NCI-H2196 treated with DMSO at 0.1 percent for 48 hours (cell line): Measurements from ENCODE around the gene ZDHHC22.
A peak's percentile ranks its signal among the peaks of the same experiment; 100 is the strongest.
"Not testable (repeated sequence)": the region's sequence is repeated elsewhere in the genome, so short reads cannot be mapped to it uniquely, and the experiment has no call there.

ENCODE experiments used
- DNase-seq: peaks from one replicate; lab custom pipeline; 2025; ENCODE audit not compliant: unreplicated experiment; lab: John Stamatoyannopoulos, UW

ZDHHC22 gene, protein sequence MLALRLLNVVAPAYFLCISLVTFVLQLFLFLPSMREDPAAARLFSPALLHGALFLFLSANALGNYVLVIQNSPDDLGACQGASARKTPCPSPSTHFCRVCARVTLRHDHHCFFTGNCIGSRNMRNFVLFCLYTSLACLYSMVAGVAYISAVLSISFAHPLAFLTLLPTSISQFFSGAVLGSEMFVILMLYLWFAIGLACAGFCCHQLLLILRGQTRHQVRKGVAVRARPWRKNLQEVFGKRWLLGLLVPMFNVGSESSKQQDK

DNA sequence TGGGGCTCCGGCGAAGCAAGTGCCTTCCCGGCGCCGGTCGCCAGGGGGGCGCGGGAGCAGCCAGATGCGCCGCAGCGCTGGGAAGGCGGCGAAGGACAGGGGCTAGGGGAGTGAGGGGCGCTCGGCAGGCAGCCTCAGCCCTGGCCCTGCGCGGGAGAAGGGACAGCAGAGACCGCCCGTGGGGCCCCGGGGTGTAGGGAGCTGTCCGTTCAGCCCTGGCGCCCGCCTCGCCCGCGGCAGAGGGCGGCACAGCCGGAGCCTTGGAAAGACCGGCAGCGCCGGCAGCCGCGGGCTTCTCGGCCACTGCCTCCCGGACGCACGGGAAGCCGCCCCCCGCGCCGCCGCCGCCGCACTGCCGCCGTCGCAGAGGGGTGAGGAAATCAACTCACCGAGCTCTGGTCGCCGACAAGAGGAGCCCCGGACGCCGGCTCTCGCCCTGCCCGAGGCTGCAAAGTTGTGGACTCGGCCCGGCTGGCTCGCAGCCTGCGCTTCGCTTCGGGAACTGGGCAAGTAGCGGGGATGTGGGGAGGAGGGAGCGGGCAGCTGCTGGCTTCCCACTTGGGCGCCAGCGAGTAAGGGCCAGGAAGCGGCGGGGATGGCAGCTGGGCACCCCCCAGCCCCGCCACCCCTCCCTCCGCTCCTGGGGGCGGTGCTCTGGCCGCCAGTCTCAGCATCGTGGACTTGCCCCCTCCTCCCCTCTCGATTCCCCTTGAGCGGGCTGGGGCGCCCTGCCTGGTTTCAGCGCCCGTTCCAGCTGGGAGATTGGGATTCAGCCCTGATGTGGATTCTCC lies at the start of gene ZDHHC22:
TSS of gene ZDHHC22 (minus strand) at position 578 of the 791 bp plus-strand sequence. CDS start 2,053 bp downstream, outside the sequence.
- DNase-seq = peak; percentile 60

DNA sequence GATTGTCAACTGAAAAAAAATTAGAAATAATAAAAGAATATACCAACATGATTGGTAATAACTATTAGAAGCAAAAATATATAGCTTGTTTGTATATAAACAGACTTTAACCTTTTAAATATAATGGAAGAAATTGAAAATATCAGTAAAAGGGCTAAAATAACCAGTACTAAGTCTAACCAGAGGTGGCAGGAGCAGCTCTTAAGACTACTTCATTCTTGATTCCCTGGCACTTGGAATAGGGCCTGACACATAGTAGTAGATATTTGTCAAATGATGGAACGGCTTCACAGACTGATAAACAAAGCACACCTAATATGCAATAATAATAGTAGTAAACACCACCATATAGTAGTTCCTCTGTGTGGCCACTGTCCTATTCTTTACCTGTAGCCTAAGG lies 49.4 kb upstream of the ZDHHC22 start:
- DNase-seq = no peak

DNA sequence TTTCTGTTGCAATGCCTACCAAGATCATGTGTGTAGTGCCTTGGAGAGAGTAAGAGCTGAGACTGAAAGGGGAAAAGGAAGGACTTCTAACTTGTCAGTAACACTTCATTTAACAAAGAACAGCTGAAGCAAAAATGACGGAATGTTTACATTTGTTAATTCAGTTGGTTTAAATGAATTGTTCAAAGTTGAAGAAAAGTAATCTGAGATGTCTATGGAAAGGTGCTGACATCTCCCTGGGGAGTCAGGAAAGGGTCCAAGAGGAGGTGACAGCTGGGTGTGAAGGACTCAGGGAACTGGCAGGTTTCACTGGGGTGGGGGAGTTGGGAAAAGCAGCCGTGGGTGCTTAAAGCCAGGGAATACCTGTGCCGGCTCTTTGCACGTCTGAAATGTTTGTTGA lies 47.9 kb upstream of the ZDHHC22 start:
- DNase-seq = no peak

DNA sequence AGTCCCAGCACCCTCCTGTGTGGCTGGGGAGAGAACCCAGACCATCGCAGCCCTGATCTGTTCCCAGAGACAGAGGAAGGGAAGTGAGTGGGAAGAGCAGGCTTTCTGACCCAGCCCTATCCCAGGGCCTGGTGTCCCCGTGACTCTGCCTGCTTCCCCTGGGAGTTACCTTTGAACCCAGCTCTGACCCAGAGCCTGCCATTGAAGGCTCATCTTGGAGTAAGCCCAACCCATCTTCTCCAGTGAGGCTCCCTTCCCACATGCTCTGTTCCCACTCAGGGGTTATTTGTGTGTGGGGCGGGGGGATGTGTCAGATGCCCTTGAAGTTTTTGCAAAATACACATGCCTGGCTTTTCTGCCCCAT lies 46.0 kb upstream of the ZDHHC22 start:
- DNase-seq = no peak

DNA sequence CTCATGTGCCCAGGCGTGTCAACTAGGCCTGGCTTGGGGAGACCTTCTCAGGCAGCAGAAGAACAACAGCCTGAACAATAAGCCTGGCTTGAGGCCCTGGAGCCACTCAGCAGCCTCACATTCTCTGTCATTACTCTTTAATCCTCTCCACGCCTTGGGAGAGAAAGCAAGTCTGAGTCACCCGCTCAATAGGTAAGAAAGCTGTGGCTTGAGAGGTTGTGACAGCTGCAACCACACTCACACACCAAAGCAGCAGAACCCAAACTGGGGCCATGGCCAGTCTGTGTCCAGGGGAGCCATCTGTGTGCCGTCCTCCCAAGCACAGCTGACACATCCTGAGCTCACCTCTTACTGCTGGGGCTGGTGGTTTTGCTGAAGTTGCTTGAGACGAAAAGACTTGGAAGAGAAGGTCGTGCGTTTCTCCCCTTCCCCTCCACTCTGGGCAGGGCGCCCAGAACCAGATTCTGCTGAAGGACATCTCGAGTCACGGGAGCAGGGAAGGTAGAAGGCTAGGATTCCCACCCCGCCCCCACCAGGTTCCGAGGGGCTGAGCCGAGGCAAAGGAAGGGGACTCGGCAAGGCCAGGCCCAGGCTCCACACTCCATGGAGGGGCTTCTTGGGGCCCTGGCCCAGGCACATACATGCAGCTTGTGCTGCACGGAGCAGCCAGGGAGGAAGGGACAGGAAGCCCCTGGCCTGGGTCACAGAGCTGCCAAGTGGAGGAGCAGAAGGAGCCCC lies 45.5 kb upstream of the ZDHHC22 start:
- DNase-seq = peak; percentile 67

DNA sequence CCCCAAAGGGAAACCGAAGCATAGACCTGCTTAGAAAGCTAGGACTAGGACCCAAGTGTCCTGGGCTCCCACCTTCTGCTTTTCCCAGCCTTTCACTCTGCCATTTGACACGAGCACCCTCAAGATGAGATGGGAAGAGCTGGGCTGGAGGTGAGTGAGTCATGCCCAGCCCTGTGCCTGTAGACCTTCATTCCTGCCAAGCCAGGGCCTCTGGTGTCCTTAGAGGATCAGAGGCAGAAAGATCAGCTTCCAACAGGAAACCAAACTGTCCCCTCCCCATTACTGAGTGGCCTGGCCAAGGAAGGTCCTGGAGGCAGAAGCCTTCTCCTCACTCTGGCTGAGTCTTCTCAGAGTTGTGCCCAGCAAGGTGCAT lies 43.5 kb upstream of the ZDHHC22 start:
- DNase-seq = no peak

DNA sequence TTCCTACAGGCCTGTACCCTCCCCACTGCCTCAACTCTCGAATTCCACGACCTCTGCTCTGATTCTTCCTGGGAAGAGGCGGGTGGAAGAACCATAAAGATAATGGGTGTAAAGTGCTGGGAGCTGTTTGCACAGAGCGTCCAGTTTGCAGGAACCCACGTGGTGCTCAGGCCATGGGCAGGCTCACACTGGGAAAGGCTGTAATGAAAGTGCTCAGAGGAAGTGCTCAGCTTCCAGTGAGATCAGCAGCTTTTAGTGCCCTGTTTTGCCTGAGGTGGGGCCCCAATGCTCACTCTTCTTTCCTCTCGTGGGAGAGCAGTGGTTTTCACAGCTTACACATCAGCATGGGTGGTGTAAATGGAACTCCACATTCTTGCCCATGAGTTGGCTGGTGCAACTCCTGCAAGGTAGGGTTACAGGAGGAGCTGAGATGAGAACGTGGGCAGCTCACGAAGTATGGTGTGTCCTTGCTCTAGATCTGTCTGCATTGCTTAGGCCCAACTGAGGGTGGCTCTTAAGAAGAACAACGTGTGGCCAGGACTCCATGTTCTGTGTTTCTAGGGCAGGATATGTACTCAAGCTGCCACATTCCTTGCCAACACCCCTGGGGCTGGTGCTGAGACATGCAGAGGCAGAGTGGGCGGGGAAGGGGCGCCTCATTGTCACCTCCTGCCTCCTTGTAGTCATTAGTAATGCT lies 43.0 kb upstream of the ZDHHC22 start:
- no peak for DNase-seq

DNA sequence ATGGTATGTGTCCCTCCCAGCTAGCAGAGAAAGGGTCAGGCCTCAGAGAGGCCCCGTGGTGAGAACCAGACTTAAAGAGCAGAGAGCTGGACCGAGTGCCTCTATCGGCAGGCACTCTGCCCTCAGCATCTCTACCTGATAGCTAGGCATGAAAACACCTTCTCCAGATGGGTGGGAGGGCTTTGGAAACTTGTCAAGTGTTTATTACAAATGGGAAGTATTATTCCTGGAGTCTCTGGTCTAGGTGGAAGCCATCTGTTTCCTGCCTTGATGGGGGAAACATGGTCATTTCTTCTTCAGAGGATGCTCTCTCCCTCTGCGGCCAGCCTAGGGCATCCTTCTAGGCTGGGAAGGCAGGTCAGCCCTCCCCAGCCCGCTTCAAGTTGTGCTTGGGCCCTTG lies 42.3 kb upstream of the ZDHHC22 start:
- no peak for DNase-seq

DNA sequence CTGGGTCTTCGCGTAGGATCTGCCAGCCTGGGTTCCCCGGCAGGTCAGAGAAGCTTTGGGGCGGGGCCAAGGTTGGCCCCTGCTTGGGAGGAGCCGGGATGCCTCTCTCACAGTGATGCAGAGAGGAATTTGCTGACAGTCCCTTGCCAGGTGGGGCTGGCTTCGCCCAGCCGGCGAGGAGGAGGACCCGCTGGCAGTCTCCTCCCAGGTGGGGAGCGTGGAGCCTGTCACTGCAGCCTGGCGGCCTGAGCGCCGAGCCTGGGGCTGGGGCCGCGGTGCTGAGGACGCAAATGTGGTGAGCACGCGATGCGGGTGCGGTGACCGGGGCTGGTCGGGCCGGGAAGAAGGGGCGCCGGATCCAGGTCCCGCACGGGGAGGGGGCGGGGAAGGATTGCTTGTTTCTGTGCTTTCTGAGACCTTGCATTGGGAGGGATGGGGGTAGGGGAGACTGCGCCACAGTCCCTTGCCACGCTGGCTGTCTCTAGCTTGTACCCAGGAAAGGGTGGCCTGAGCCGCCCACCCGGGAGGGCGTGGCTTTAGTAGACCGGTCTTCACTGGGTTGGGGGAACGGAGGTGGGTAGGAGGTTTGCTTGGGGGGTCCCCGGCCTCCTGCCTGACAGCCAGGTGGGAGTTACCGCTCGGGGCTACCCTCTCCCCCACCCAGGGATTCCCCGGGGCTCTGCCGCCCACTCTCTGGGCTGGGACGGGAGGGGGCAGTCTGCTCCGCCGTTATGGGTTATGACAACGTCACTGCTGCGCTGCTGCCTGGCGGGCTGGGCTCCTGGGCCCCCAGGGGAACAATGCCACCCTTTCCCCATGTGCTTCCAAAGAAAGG lies 40.2 kb upstream of the ZDHHC22 start, which contains the start of gene TMEM63C:
TSS of gene TMEM63C (plus strand) at position 196 of the 835 bp plus-strand sequence. CDS start 37,016 bp downstream, outside the sequence.
- peak; percentile 96 for DNase-seq

DNA sequence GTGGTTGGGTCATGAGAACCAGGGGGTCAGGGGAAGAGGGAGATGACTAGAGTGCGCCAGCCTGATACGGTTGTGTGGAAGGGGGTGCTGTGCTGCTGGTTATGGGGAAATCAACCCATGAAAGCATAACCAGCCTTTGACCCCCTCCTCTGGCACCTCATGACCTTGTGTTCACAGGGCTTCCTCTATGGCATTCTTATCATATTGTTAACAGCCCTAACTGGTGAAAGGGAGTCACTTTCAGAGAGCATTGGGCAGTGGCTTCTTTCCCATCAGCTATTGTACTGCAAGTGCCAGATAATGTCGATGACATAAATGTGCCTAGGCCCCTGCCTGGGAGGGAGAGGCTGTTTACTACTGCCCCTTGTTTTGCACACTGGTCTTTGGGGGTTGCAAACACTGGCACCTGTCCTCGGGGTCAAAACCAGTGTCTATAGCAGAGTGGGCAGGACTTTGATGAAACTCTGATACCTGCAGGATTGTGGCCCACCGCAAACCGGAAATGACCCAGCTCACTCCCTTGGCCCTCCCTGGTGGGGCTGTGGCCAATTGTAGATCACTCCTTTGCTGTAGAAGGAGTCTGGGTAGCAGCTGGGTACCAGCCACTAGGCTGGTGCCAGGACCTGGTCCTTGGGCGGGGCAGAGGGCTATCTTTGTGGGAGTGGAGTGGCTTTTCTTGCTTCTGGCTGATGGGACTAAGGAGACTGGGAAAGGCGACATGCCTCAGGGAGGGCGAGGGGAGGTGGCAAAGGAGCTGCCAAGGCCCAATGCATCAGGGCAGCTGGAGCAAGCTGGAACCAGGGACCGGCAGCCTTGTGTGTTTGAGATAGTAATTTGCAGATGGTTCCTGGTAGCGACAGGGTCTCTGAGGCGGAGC lies 39.4 kb upstream of the ZDHHC22 start:
- no peak for DNase-seq

DNA sequence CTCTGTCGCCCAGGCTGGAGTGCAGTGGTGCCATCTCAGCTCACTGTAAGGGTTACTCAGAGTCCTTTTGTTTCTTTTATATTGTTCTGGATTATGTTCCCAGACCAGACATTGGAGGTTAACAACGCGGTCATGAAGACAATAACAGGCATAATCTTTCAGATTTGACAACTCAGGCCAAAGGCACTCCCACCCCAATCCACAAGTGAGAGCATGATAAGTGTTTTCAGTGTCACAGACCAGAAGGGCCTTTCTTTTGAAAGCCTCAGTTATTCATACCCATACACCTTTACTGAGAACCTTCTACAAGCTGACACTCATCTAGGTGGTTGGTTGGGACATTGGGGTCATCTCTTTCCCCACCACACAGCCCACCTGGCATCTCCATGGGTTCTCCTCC lies 37.1 kb upstream of the ZDHHC22 start:
- DNase-seq = no peak

DNA sequence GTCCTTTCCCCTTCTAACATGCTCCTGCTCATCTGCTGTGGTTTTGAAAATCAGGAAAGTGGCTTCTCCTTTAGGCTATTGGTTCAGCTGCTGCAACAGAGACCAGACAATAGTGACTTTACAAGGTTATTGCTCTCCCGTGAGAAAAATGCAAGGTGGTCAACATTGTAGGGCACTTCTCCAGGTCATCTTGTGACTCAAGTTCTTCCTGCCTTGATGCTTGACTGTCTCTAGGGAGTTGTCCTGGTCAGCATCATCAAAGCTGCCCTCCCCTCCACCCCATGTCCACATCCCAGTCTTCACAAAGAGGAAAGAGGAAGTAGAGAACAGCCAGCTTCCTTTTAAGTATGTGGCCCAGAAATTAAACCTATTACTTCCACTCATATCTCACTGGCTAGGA lies 36.1 kb upstream of the ZDHHC22 start:
- DNase-seq = no peak

DNA sequence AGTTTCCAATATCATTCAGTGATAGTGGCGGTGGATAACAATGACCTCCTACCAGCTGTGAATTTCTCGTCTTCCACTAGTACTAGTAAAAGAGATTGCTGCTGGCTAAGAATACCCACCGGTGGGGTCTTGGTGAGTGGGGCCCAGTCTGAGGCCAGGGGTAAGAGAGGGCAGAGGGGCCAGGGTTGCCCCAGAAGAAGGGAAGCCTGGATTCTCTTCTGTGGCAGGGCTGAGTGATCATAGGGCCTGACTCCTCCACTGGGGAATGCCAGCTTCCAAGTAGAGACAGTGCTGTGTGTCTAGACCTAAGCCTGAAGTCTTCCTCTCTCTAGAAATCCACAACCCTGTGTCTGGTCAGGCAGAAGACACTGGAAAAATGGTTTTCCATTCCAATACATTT lies 34.3 kb upstream of the ZDHHC22 start:
- DNase-seq = no peak

DNA sequence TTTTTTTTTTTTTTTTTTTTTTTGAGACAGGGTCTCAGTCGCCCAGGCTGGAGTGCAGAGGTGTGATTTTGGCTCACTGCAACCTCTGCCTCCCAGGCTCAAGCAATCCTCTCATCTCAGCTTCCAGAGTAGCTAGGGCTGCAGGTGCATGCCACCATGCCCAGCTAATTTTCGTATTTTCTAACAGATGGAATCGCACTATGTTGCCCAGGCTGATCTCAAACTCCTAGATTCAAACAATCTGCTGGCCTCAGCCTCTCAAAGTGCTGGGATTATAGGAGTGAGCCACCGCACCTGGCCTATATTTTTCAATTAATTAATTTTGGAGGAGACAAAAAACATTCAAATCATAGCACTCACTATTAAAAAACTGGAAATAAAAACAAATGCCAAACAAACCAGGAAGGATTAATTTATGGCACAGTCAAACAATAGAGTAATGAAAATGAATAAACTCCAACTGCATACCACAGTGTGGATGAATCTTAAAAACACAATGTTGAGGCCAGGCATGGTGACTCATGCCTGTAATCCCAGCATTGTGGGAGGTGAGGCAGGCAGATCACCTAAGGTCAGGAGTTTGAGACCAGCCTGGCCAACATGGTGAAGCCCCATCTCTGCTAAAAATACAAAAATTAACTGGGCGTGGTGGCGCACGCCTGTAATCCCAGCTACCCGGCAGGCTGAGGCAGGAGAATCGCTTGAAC lies 32.5 kb upstream of the ZDHHC22 start:
- DNase-seq = not testable (repeated sequence)

DNA sequence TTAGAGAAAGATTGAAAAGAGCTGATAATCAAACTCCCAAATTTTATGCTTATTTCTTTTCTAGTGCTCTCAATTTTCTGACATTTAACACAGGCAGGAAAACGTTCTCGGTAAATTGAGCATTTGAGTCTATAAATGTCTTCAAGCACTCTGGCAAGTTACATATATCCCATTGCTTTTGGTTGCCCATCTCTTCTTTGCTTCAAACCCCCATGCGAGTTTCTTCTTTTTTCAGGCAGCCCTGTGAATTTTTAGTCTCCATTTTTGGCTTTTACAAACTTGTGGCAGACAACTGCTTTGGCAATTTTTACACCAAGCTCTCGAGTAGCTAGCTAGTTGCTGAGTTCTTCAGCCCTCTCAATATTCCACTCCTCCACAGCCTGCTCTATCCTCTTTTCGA lies 31.3 kb upstream of the ZDHHC22 start:
- no peak for DNase-seq

DNA sequence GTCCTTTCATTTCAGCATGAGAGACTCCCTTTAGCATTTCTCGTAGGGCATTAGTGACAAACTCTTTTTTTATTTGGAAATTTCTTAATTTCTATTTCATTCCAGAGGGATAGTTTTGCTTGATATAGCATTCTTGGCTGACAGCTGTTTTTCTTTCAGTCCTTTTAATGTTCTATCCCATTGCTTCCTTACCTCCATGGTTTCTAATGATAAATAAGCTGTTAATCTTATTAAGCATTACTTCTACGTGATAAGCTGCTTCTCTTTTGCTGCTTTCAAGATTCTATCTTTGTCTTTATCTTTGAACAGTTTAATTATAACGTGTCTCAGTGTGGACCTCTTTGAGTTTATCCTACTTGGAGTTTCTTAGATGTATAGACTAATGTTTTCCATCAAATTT lies 28.5 kb upstream of the ZDHHC22 start:
- DNase-seq = no peak

DNA sequence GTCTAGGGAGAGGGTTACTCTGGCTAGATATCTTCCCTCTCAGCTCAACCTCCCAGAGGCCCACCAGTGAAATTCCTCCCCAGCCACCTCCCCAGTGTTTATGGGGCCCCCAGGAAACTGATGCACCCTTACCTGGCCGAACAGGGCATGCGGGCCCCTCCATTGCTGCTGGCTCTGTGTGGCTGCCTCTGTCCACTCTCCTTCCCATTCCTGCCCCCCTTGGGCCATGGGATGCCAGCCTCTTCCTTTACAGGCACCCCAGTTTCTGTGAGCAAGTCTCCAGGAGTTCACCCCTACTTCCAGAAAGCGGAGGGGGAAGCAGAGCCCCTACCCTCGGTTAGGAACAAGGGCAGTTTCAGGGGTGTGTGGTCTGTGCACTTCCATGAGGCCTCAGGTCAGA lies 19.4 kb upstream of the ZDHHC22 start:
- no peak for DNase-seq

DNA sequence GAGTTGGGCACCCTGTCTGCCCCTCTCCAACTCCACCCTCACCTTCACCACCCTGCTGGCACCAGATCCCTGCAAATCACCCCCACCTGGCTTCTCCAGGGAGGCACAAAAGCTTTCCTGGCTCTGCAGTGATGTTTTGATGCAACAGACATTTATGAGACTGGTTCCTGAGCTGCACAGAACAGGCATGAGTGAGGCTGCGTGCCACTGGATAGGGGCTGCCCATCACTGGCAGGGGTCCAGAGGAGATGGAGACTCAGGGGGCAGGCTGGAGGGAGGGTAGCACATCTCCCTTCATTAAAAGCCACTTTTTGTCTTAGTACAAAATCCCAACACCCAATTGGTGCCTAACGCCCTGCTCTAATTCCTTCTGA lies 17.3 kb upstream of the ZDHHC22 start:
- DNase-seq = no peak
